ENCODE results near the gene TBX4. TPM values are rescaled to one million over a fixed set of nuclear protein-coding genes. Genes with fewer than 3 reads are reported as not detected.

The TBX4 gene
- total and polyA plus RNA-seq, 2 of the 13 experiments (the other 11 are each of a cell fraction or from before 2014, with no cell fraction given): 0.11 to 1.1 TPM

- TF ChIP-seq IRX3 (CRISPR knock-in tag; IDR thresholded peaks at IDR 0.05; ENCODE audit: borderline replicate concordance, low read depth) (no peak), ZBTB38 (CRISPR knock-in tag; IDR thresholded peaks at IDR 0.05) (peak; percentile 21; the same call in 1 of the 2 replicates), ZNF326 (CRISPR knock-in tag; IDR thresholded peaks at IDR 0.05; ENCODE audit: borderline replicate concordance) (no peak), KDM5B (CRISPR knock-in tag; IDR thresholded peaks at IDR 0.05; ENCODE audit: borderline replicate concordance) (no peak), GPBP1L1 (CRISPR knock-in tag; IDR thresholded peaks at IDR 0.05) (no peak), ZNF674 (CRISPR knock-in tag; IDR thresholded peaks at IDR 0.05; ENCODE audit: low read depth) (no peak), ATF6 (CRISPR knock-in tag; conservative IDR thresholded peaks at IDR 0.05) (no peak), ZNF280B (CRISPR knock-in tag; IDR thresholded peaks at IDR 0.05; ENCODE audit: borderline replicate concordance) (peak; percentile 38; the same call in 1 of the 2 replicates), ZNF841 (CRISPR knock-in tag; IDR thresholded peaks at IDR 0.05; ENCODE audit: borderline replicate concordance) (no peak), SMAD9 (CRISPR knock-in tag; IDR thresholded peaks at IDR 0.05) (no peak), THRA (CRISPR knock-in tag; IDR thresholded peaks at IDR 0.05; ENCODE audit: borderline replicate concordance) (no peak), ZBTB4 (CRISPR knock-in tag; IDR thresholded peaks at IDR 0.05; ENCODE audit: borderline replicate concordance) (no peak), TERF1 (CRISPR knock-in tag; IDR thresholded peaks at IDR 0.05) (no peak), HDAC1 (CRISPR knock-in tag; IDR thresholded peaks at IDR 0.05) (peak; percentile 28; the same call in 1 of the 2 replicates)
Measured at GRCh38 chr17:61410141-61411010, 41.8 kb upstream of the TBX4 start (continued).

Data from HepG2 (cell line).